ENCODE results near the gene MIOX. TPM values are rescaled to one million over a fixed set of nuclear protein-coding genes. Genes with fewer than 3 reads are reported as not detected.
A peak's percentile ranks its signal among the peaks of the same experiment; 100 is the strongest.
"Not testable (repeated sequence)": the region's sequence is repeated elsewhere in the genome, so short reads cannot be mapped to it uniquely, and the experiment has no call there.

The MIOX gene
- total RNA-seq, 1 donor from 2014 or later: not detected

DNA sequence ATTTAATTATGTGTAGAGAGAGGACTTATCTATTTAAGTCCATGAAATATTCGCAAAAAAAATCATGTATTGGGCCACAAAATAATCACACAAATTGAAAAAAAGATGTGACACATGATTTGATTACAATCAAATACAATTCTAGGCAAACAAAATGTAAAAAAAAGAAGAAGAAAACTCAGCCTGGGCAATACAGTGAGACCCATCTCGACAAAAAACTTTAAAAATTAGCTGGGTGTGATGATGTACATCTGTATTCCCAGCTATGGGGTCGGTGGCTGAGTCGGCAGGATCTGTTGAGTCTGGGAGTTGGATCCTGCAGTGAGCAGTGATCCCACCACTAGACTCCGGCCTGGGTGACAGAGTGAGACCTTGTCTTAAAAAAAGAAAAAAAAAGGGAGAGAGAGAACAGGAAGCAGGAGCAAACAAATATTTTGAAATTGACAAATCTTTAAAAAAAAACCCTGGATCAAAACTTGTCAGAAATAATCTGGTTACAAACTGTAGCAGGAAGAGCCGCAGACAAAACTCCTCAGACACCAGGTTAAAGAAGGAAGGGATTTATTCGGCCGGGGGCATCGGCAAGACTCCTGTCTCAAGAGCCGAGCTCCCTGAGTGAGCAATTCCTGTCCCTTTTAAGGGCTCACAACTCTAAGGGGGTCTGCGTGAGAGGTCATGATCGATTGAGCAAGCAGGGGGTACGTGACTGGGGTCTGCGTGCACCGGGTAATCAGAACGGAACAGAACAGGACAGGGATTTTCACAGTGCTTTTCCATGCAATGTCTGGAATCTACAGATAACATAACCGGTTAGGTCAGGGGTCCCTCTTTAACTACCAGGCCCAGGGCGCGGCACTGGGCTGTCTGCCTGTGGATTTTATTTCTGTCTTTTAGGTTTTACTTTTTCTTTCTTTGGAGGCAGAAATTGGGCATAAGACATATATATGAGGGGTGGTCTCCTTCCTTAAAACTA, 46.5 kb downstream of the MIOX start:
- intact Hi-C loops (cut with DNase I): no loop called here
- Histone ChIP-seq H3K9me3 (no peaks in the 10 kb centered on the region), H3K4me3 (no peak overlapping the region), H3K36me3 (no peaks in the 10 kb centered on the region), H3K27ac (peak overlapping the region; percentile 100), H3K27me3 (ENCODE audit: low read depth) (no peaks in the 10 kb centered on the region), H3K4me1 (peaks cover 50% of the 10 kb centered on the region)
- DNase-seq (peak; percentile 39), ATAC-seq (no peak)
- TF ChIP-seq, protein P1, sequence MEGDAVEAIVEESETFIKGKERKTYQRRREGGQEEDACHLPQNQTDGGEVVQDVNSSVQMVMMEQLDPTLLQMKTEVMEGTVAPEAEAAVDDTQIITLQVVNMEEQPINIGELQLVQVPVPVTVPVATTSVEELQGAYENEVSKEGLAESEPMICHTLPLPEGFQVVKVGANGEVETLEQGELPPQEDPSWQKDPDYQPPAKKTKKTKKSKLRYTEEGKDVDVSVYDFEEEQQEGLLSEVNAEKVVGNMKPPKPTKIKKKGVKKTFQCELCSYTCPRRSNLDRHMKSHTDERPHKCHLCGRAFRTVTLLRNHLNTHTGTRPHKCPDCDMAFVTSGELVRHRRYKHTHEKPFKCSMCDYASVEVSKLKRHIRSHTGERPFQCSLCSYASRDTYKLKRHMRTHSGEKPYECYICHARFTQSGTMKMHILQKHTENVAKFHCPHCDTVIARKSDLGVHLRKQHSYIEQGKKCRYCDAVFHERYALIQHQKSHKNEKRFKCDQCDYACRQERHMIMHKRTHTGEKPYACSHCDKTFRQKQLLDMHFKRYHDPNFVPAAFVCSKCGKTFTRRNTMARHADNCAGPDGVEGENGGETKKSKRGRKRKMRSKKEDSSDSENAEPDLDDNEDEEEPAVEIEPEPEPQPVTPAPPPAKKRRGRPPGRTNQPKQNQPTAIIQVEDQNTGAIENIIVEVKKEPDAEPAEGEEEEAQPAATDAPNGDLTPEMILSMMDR (IDR thresholded peaks at IDR 0.05): no peak

DNA sequence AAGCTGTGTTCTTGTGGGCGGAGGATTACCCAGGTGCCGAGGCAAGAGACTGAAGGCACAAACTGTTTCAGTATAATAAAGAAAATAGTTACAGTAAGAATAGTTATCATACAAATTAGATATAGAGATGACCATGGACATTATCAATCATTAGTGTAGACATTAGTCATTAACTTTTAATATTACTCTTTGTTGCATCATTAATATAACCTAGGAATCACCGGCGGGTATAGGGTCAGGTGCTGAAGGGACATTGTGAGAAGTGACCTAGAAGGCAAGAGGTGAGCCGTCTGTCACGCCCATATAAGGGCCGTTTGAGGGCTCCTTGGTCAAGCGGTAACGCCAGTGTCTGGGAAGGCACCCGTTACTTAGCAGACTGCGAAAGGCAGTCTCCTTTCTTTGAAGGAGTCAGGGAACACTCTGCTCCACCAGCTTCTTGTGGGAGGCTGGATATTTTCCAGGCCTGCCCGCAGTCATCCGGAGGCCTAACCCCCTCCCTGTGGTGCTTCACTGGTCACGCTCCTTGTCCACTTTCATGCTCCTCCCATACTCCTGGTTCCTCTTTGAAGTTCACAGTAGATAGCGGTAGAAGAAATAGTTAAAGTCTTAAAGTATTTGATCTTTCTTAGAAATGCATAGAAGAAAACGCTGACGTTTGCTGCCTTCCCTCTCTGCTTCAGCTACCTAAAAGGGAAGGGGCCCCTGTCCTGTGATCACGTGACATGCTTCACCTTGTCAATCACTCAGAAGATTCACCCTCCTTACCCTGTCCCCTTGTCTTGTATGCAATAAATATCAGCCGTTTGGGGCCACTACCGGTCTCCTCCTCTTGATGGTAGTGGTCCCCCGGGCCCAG, 47.4 kb downstream of the MIOX start:
- H3K9me3 ChIP-seq: not testable (repeated sequence)
- peak; percentile 86 for DNase-seq
- peak overlapping the region; percentile 100 for H3K27ac ChIP-seq

DNA sequence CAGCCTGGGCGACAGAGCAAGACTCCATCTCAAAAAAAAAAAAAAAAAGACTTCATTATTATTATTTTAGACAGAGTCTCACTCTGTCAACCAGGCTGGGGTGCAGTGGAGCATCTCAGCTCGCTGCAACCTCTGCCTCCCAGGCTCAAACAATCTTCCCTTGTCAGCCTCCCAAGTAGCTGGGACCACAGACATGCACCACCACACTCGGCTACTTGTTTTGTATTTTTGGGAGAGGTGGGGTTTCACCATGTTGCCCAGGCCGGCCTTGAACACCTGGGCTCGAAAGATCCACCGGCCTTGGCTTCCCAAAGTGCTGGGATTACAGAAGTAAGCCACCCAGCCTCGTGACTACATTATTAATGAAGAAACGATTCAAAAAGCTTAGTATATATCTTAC, 48.5 kb downstream of the MIOX start:
- ATAC-seq (no peak), DNase-seq (no peak)
- TF ChIP-seq, protein P1 (IDR thresholded peaks at IDR 0.05): no peak
- intact Hi-C loops (cut with DNase I): no loop called here
- Histone ChIP-seq H3K27ac (peak overlapping the region; percentile 100), H3K4me3 (no peak overlapping the region), H3K9me3 (no peaks in the 10 kb centered on the region), H3K27me3 (ENCODE audit: low read depth) (no peaks in the 10 kb centered on the region), H3K4me1 (peaks cover 54% of the 10 kb centered on the region), H3K36me3 (no peaks in the 10 kb centered on the region)

More for the DNA sequence above, 47.4 kb downstream of the MIOX start:
- H3K4me3 ChIP-seq; intact Hi-C loops (cut with DNase I); H3K36me3 ChIP-seq; ATAC-seq; H3K27me3 ChIP-seq (ENCODE audit: low read depth): not testable (repeated sequence)
- H3K4me1 ChIP-seq: peaks cover 50% of the 10 kb centered on the region

DNA sequence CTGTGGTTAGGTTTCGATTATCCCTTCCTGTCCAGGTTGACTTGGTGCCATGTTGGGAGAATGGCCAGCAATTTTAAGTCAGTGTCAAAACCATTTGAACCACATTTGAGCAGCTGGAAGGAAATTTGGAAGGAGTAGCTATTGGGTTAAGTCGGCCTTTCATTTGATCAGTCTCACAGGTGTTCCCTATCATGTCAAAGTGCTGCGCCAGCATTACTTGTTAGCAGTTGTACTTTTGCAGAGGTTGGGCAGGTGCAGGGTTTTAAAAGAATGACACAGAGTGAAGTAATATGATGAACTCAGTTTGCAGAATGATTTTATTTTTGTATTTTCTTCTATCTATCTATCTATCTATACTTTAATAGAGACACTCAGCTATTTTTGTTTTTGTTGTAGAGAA, 49.6 kb downstream of the MIOX start:
- no peak overlapping the region for H3K4me3 ChIP-seq
- H3K27me3 ChIP-seq (ENCODE audit: low read depth): no peaks in the 10 kb centered on the region
- peaks cover 61% of the 10 kb centered on the region for H3K4me1 ChIP-seq
- no peaks in the 10 kb centered on the region for H3K9me3 ChIP-seq
- H3K36me3 ChIP-seq: no peaks in the 10 kb centered on the region
- no peak overlapping the region for H3K27ac ChIP-seq
- intact Hi-C loops (cut with DNase I): no loop called here
- TF ChIP-seq, protein P1 (IDR thresholded peaks at IDR 0.05): no peak
- DNase-seq (no peak), ATAC-seq (no peak)

DNA sequence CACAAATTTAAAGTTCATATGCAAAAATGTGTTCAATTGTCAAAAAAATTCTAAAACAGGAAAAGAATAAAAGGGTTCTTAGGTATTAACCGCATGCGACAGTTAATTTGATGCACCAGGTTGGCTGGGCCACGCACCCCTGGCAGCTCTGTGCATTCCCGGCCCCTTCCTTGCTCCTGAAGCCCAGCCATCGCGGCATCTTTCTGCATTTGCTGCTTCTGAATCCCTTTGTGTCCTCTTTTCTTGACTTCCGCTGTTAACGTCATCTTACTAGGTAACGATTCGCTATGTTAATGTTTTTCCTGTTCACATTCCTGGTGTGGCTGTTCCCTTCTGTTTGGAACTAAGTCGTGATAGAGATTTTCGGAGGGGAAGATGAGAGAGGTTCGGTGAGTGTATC, 51.1 kb downstream of the MIOX start:
- H3K36me3 ChIP-seq: no peaks in the 10 kb centered on the region
- H3K9me3 ChIP-seq: no peaks in the 10 kb centered on the region
- TF ChIP-seq, protein P1 (IDR thresholded peaks at IDR 0.05): no peak
- H3K27ac ChIP-seq: peak overlapping the region; percentile 97
- no peaks in the 10 kb centered on the region for H3K27me3 ChIP-seq (ENCODE audit: low read depth)
- H3K4me3 ChIP-seq: no peak overlapping the region
- intact Hi-C loops (cut with DNase I): no loop called here
- H3K4me1 ChIP-seq: peaks cover 55% of the 10 kb centered on the region
- peak; percentile 30 for DNase-seq
- no peak for ATAC-seq

Other genes with a start within 250 kb of the MIOX start
- gene TUBGCP6, start 241.8 kb upstream of the MIOX start, total RNA-seq: 48.5 TPM
- 47.9 TPM for gene HDAC10, start 235.6 kb upstream of the MIOX start, total RNA-seq
- 11.9 TPM for gene MAPK12, start 225.2 kb upstream of the MIOX start, total RNA-seq
- gene MAPK11, start 216.5 kb upstream of the MIOX start, total RNA-seq: 13.1 TPM
- 256 TPM for gene PLXNB2, start 179.2 kb upstream of the MIOX start, total RNA-seq
- 14.4 TPM for gene DENND6B, start 159.8 kb upstream of the MIOX start, total RNA-seq
- gene PPP6R2, start 143.5 kb upstream of the MIOX start, total RNA-seq: 52.5 TPM
- gene SBF1, start 11.8 kb upstream of the MIOX start, total RNA-seq: 59.0 TPM
- 1.5 TPM for gene ADM2, start 5.3 kb upstream of the MIOX start, total RNA-seq
- 58.8 TPM for gene LMF2, start 20.8 kb downstream of the MIOX start, total RNA-seq
- 46.1 TPM for gene NCAPH2, start 21.4 kb downstream of the MIOX start, total RNA-seq
- 4.9 TPM for gene SCO2, start 38.7 kb downstream of the MIOX start, total RNA-seq
- 151 TPM for gene TYMP, start 43.2 kb downstream of the MIOX start, total RNA-seq
- gene KLHDC7B, start 59.0 kb downstream of the MIOX start, total RNA-seq: 0.77 TPM
- not detected for gene SYCE3, start 76.1 kb downstream of the MIOX start, total RNA-seq
- gene CPT1B, start 91.6 kb downstream of the MIOX start, total RNA-seq: 12.6 TPM
- gene CHKB, start 96.0 kb downstream of the MIOX start, total RNA-seq: 76.7 TPM
- gene MAPK8IP2, start 113.9 kb downstream of the MIOX start, total RNA-seq: 1.7 TPM
- 53.5 TPM for gene ARSA, start 141.3 kb downstream of the MIOX start, total RNA-seq
- 50.6 TPM for gene SHANK3, start 186.0 kb downstream of the MIOX start, total RNA-seq

All from lower lobe of right lung (tissue), 2 donors.